ENCODE data around the gene PHACTR1.

PHACTR1 gene

DNA sequence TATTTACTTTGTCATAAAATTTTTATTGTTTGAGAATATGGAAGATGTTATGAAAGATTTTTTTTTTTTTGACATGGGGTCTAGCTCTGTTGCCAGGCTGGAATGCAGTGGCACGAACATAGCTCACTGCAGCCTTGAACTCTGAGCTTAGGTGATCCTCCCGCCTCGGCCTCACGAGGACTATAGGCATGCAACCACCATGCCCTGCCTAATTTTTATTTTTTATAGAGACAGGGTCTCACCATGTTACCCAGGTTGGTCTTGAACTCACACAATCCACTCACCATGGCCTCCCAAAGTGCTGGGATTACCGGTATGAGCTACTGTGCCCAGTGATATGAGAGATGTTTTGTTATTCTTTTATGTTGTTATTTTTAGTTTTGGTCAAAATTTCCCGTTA is 316.0 kb downstream of the PHACTR1 start:
- H3K9me3 ChIP-seq, result no peaks in the 10 kb centered on the region
- H3K4me3 ChIP-seq (ENCODE audit: low read depth in 1 of 2, low read length in 1 of 2), result no peak overlapping the region
- H3K36me3 ChIP-seq, result no peaks in the 10 kb centered on the region
- no peaks in the 10 kb centered on the region for H3K27me3 ChIP-seq
- no peak overlapping the region for H3K27ac ChIP-seq
- TF ChIP-seq, protein P1, sequence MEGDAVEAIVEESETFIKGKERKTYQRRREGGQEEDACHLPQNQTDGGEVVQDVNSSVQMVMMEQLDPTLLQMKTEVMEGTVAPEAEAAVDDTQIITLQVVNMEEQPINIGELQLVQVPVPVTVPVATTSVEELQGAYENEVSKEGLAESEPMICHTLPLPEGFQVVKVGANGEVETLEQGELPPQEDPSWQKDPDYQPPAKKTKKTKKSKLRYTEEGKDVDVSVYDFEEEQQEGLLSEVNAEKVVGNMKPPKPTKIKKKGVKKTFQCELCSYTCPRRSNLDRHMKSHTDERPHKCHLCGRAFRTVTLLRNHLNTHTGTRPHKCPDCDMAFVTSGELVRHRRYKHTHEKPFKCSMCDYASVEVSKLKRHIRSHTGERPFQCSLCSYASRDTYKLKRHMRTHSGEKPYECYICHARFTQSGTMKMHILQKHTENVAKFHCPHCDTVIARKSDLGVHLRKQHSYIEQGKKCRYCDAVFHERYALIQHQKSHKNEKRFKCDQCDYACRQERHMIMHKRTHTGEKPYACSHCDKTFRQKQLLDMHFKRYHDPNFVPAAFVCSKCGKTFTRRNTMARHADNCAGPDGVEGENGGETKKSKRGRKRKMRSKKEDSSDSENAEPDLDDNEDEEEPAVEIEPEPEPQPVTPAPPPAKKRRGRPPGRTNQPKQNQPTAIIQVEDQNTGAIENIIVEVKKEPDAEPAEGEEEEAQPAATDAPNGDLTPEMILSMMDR (IDR thresholded peaks at IDR 0.05), result no peak
- peaks cover 0 to 6% of the 10 kb centered on the region in 2 experiments for H3K4me1 ChIP-seq (ENCODE audit: control insufficient read depth in 1 of 2, insufficient read depth in 1 of 2, low read depth in 1 of 2, low read length in 1 of 2)

DNA sequence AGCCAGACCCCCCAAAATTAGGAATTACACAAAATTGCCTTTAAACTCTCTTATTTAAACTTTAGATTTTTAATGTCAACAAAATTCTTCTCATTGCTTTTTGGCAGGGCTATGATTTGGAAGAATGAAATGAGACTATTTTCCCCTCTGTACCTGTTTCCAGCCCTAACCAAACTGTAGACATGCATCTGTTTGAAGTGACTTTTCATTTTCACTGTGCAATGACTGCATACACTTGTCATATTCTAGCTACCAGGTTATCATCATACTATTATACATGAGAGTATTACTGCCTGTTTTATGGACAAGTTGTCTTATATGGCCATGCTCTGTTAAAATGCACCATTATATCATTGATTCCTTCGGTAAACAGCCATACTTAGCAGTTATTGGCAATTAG is 316.6 kb downstream of the PHACTR1 start:
- H3K27ac ChIP-seq, result no peak overlapping the region
- H3K4me1 ChIP-seq (ENCODE audit: control insufficient read depth in 1 of 2, insufficient read depth in 1 of 2, low read depth in 1 of 2, low read length in 1 of 2), result peaks cover 0 to 6% of the 10 kb centered on the region in 2 experiments
- TF ChIP-seq, protein P1 (IDR thresholded peaks at IDR 0.05), result no peak
- no peaks in the 10 kb centered on the region for H3K36me3 ChIP-seq
- no peak overlapping the region for H3K4me3 ChIP-seq (ENCODE audit: low read depth in 1 of 2, low read length in 1 of 2)
- no peaks in the 10 kb centered on the region for H3K9me3 ChIP-seq
- H3K27me3 ChIP-seq, result no peaks in the 10 kb centered on the region

DNA sequence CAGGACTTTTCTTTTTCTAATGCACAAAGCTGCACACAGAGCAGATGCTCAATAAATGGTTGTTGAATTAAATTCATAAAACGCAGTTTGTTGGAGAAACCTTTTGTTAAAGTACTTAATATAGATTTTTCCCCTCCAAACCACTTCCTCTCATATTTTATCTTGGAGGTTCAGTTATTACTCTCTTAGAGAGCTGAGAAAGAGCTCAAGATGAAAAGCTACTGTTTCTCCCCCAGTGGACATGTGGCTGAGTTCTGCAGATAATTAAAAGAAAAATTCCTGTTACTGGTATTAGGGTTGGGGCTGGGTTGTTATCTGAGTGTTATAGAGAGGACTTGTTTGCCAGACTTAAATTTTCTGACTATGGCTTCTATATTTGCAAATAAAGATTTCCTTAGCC is 317.7 kb downstream of the PHACTR1 start:
- no peaks in the 10 kb centered on the region for H3K36me3 ChIP-seq
- H3K27ac ChIP-seq, result no peak overlapping the region
- no peak overlapping the region for H3K4me3 ChIP-seq (ENCODE audit: low read depth in 1 of 2, low read length in 1 of 2)
- TF ChIP-seq, protein P1 (IDR thresholded peaks at IDR 0.05), result no peak
- H3K27me3 ChIP-seq, result no peaks in the 10 kb centered on the region
- peaks cover 0 to 5% of the 10 kb centered on the region in 2 experiments for H3K4me1 ChIP-seq (ENCODE audit: control insufficient read depth in 1 of 2, insufficient read depth in 1 of 2, low read depth in 1 of 2, low read length in 1 of 2)
- no peaks in the 10 kb centered on the region for H3K9me3 ChIP-seq

DNA sequence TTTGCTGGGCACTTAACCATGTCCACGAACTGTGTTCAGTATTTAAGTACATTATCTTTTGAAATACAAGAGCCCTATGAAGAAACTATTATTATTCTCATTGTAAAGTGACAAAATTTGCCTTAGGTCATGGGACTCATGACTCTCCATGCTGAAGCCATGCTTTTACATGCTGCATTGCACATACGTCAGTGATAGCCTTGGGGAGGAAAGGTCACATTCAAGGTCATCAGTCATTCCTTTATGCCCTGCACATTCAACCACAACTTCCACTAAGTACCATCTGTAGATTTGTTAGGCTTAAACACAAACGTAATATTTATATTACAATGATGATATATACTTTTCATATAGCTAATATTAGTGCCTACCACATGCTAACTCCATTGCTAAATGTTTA is 319.0 kb downstream of the PHACTR1 start:
- no peaks in the 10 kb centered on the region for H3K36me3 ChIP-seq
- no peak overlapping the region for H3K27ac ChIP-seq
- TF ChIP-seq, protein P1 (IDR thresholded peaks at IDR 0.05), result no peak
- no peaks in the 10 kb centered on the region for H3K4me1 ChIP-seq (ENCODE audit: control insufficient read depth in 1 of 2, insufficient read depth in 1 of 2, low read depth in 1 of 2, low read length in 1 of 2)
- no peak overlapping the region for H3K4me3 ChIP-seq (ENCODE audit: low read depth in 1 of 2, low read length in 1 of 2)
- no peaks in the 10 kb centered on the region for H3K9me3 ChIP-seq
- no peaks in the 10 kb centered on the region for H3K27me3 ChIP-seq

DNA sequence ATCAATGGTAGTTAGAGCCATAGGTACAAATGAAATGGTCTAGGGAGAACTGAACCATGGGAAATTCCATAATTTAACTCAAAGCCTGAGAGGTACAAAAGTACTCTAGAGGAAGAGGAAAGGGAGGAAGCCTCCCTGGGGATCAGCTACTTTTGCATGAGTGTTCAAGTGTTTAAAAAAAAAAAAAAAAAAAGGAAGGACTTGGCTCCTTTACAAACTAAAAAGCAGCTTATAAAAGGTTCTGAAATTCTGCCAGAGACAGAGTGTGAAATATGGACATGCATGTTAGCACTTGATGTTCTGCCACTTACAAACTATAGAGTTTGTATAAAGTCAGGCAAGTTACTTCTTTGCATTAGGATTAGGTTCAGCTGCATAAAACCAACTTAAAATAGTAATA is 321.7 kb downstream of the PHACTR1 start:
- Histone ChIP-seq H3K4me1 (ENCODE audit: control insufficient read depth in 1 of 2, insufficient read depth in 1 of 2, low read depth in 1 of 2, low read length in 1 of 2) (no peaks in the 10 kb centered on the region), H3K4me3 (ENCODE audit: low read depth in 1 of 2, low read length in 1 of 2) (no peak overlapping the region), H3K27ac (no peak overlapping the region), H3K27me3 (no peaks in the 10 kb centered on the region), H3K36me3 (no peaks in the 10 kb centered on the region), H3K9me3 (no peaks in the 10 kb centered on the region)
- TF ChIP-seq, protein P1 (IDR thresholded peaks at IDR 0.05), result no peak

DNA sequence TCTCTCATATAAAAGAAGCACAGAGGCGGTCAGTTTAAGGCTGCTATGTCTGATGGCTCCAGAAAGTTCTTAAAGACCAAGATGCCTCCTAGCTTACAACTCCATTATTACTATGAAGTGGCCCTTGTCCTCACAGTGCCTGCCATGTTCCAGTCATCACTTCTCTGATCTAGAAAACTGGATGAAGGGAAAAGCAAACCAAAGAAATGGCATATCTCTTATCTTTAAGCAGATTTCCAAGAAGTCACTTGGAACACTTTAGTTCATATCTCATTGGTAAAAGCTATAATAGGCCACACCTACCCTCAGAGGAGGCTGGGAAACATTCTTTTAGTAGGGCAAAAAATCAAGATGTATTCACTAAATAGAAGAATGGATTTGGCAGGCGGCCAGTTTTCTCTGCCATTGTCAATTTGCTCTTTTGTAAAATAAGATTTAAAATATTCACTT is 322.2 kb downstream of the PHACTR1 start:
- Histone ChIP-seq H3K27ac (no peak overlapping the region), H3K27me3 (no peaks in the 10 kb centered on the region), H3K4me1 (ENCODE audit: control insufficient read depth in 1 of 2, insufficient read depth in 1 of 2, low read depth in 1 of 2, low read length in 1 of 2) (no peaks in the 10 kb centered on the region), H3K36me3 (no peaks in the 10 kb centered on the region), H3K9me3 (no peaks in the 10 kb centered on the region), H3K4me3 (ENCODE audit: low read depth in 1 of 2, low read length in 1 of 2) (no peak overlapping the region)
- TF ChIP-seq, protein P1 (IDR thresholded peaks at IDR 0.05), result no peak
